Stimulated activated CD8-positive, alpha-beta memory T cell treated with anti-CD3 and anti-CD28 coated beads, Interleukin-4, amount 100 ng/mL, for 24 hours (primary cell): ENCODE measurements around the gene VPS54.
"Not testable (repeated sequence)": the region's sequence is repeated elsewhere in the genome, so short reads cannot be mapped to it uniquely, and the experiment has no call there.

Experiments used
- DNase-seq: peaks from one replicate; pipeline ENCODE4 v3.0.0-alpha.2; 2020; ENCODE audit warnings: low read depth

VPS54 gene

DNA sequence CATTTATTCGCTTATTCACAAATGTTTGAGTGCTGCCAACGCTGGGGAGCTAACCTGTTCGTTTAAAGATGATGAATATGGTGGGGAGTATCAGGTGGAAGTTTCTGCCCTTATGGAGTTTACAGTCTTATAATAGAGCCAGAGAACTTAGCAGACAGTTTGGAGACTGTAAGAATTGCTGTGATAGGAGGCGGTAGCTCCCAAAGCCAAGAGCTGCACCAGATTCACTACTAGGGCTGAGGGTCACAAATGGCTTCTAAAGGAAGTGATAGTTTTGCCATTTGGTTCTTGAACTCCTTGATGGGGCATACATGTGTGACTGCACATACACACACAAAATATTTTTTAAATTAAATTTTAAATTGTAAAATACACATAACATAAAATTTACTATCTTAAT is 148.5 kb downstream of the VPS54 start:
- no peak for DNase-seq

DNA sequence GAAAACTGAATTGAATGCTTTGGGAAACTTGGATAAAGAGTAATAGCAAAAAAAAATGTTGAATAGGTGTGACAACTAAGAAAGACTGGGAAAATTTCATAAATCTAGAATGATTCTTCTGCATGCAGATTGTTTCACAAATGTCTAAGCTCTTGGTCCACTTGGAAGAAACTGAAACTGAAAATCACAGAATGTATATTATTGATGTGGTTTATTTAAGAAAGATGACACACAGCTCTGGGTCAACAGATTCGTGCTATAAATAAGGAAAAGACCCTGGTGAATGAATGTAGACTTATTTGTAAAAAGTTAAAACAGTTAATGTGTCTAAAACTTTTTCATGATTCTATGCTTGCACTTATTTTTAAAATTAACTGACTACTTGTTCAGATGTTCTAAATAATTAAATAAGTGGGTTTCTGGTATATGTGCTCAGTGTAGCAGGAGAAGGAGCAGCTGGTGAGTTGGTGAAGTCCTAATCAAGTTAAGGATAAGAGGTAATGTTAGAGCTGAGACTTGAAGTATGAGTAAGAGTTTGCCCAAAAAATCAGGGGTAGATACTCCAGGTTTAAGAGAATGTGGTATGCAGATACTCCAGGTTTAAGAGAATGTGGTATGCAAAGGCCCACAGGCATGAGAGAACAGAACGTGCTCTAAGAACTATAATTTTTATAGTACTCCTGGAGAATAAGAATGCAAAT is 153.1 kb downstream of the VPS54 start:
- no peak for DNase-seq

DNA sequence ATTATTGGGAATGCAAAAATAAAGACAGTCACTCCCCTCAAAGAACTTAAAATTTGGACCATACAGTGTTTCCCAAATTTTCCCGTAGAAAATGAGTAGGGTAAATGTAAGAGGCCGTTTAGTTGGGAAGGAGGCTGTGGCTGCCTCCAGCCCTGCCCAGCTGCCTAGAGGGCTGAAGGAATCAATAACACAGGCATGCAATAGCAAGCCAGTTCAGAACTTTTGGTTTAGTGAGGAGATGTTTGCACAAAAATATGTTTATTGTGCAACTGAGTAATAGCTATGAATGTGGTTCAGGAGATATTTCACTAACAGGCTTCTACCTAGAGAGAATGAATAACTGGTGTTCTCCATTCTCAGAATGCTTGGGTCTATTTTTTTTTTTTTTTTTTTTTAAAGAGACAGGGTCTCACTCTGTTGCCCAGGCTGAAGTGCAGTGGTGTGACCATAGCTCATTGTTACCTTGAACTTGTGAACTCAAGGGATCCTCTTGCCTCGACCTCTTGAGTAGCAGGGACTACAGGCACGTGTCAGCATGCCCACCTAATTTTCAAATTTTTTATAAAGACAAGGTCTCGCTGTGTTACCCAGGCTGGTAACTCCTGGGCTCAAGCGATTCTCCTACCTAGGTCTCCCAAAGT is 153.9 kb downstream of the VPS54 start:
- no peak for DNase-seq

DNA sequence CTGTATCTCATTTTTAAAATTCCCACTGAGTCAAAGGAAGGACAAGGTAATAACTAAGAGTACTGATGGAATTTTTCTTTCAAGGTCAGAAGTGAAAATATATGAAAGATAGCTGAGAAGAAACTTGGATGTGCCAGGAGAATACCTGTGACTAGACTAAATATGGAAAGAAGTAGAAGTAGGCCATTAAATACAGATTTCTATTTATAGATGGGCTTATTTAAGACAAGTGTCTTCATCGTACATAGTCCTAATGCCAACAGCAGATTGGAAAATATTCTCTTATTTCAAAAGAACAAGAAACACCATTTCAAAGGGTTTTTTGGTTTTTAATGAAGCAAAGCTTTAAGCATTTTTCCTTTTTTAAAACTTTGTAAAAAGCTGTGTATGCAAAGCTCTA is 155.5 kb downstream of the VPS54 start:
- no peak for DNase-seq

DNA sequence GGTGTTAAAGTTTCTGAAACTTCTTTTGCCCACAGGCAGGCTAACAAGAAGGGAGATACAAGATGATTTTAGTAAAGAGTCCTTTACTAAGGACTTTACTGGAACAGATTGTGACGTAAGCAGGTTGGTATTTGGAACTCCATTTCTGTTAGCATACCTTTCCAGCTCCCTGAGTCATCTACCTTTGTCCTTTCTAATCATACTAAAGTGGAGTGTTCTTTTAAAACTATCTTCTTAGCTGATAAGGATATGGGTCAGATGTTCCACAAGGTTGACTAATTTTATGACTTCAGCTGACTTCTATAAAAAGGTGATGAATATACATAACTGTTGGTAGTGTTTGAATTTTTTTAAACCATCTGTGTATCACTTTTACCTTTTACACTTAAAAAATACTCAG is 156.4 kb downstream of the VPS54 start:
- no peak for DNase-seq

DNA sequence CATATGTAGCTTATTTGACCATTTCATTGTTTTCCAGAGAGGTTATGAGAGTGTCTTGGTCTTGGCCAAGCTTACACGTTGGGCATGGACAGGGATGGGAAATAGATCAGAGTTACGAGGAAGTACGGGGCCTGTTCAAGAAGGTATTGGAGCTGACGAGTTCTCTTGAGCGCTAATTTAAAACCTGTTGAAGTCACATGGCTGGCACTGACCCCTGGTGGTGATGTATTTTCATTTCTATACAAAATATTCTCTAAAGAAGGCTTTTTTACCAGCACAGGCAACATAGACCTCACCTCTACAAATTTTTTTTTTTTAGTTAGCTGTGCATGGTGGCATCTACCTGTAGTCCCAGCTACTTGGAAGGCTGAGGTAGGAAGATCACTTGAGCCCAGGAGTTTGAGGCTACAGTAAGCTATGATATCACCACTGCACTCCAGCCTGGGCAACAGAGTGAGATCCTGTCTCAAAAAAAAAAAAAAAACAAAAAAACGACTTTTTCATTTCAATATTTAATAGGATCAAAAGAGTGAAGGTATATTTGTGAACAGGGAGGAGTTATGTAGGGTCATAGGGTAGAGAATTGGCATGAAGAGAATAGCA is 157.9 kb downstream of the VPS54 start:
- peak; percentile 22 for DNase-seq

DNA sequence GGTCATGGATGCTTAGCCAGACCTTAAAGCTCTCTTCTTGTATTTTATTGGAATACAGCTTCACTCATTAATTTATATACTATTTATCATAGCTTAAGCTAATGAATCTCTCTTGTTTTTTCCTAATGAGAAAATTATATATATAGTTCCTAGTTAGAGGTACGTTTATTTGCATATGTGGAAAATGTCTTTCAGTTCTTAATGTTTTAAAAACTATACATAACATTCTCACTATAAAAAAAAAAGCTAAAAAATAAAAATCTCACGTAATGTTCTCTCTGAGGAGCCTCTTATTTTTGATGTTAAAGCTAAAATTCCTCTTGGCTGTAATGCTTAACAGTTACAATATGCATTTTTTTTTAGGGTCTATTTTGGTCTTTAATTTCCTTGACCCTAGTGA is 160.9 kb downstream of the VPS54 start:
- DNase-seq: no peak

DNA sequence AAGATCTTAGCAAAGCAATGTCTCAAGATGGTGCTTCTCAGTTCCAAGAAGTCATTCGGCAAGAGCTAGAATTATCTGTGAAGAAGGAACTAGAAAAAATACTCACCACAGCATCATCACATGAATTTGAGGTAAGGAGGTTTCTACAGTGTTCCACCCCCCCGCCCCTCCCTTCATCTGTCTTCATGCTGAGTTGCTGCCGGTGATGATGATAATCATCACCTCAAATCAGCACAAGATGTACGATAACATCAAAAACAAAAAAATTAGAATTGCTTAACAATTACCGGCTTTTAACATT is 163.0 kb downstream of the VPS54 start:
- DNase-seq: no peak

DNA sequence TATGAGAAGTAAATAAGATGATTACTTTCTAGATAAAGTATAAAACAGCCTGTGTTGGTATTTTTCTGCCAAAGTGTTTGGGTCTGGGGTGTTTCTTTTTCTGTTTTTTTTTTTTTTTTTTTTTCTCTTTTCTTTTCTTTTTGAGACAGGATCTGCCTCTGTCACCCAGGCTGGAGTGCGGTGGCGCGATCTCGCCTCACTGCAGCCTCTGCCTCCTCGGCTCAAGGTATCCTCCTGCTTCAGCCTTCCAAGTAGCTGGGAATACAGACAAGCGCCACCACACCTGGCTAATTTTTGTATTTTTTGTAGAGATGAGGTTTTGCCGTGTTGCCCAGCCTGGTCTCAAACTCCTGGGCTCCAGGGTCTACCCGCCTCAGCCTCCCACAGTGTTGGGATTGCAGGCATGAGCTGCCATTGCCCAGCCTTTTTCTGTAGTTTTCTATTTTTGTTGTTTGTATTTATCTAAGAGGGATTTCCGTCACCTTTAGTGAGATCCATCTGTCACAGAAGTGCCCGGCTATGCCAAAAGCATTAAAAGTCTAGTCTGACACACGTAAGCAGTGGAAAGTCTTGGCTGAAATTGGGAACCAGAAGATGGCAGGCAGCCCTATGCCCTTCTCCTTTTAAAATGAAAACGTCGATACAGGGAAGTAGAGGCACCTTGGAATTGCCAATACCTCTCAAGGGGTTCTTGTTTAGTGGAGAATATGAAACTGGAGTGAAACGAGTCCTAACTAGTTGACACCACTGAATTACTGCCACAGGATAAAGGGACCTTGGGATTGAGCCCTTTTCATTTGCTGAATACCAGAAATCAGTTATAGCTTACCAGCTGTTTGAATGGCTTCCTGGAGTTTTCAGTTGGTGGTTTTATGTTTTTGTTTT is 163.6 kb downstream of the VPS54 start:
- no peak for DNase-seq

DNA sequence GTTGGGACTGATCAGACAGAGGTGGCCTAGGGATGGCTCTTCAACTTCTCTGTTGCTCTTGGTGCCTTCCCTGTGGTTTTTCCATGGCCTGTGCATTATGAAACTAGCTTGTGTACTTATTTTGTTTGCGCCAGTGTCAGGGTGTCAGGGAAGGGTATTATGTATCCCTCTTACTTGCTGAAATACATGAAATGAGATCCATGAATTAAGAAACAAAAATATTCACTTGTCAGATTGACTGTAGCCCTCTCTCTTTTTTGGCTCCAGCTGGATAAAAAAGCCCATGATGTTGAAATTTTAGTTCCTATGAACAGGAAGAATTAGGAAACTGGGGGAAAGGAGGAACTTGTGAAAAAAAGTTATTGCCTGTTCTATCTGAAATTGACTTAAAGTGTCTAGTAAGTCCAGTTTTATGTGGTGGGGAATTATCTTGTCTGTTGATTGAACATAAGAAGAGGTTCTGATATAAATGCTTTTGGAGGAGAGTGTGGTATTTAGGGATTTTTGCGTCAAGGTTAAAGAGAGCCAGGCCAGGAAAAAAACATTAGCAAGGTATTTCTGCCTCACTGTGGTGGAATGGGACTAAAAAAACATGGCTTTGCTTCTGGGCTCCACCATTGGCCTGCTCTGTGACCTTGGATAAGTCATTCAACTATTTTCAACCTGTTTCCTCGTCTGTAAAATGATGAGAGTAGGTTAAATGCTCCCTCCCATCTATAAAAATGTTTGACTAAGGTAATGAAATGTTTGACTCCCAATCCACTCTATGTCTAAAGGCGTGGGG is 165.5 kb downstream of the VPS54 start:
- no peak for DNase-seq

DNA sequence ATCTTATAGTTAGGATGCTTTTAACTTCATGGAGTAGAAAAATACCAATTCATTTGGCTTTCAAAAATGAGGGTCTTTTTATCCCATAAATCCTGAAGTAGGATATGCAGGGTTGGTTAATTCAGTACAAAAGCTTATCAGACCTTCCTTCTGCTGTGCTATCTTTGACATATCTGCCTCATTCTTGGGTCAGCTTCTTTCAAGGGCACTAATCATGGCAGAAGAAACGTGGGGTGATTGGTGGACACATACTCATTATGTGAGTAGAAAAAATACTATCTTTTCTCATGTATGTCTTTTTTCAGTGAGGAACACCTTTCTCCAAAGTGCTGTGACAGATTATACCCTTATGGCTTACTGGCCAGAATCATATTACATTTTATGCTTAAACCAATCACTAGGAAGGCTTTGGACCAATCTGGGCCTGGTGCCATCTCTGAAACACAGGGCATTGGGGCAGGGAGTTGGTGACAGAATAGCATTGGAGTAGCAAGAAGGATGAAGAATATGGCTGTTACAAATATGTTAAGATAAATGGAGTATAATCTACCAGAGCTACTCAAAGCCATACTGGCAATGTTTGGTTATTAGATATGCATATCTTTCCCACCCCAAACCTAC is 167.4 kb downstream of the VPS54 start:
- no peak for DNase-seq

DNA sequence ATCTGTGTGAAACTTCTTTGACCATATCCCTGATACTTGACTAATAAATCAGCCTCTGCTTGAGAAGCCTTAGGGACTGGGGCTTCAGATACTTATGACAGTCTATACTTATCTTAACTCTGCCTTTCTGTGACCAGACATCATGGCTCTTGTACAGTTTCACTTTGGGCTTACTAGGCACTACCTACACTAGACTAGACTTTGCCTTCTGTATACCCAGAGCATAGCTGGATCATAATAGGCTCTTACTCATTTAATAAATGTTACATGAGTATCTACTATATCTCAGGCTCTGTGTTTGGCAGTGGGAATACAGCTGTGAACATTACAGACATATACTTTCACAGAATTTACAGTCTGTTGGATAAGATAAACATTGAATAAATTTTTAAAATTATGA is 168.6 kb downstream of the VPS54 start:
- no peak for DNase-seq

DNA sequence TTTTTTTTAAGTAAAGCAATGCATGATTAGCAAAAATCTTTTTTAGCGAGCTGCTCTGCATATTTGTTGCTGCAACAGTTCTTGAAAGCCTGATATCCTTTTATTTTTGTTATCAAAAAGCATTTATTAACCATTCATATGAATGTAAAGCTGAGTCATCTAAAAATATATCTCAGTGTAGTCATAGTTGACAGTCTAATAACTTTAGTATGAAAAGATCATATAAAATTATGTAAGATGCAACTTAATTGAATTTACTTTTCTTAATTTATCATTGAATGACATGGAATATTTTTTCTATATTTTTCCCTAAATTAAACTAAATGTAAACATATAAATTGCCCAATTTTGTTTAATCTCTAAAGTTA is 169.0 kb downstream of the VPS54 start:
- DNase-seq: no peak

DNA sequence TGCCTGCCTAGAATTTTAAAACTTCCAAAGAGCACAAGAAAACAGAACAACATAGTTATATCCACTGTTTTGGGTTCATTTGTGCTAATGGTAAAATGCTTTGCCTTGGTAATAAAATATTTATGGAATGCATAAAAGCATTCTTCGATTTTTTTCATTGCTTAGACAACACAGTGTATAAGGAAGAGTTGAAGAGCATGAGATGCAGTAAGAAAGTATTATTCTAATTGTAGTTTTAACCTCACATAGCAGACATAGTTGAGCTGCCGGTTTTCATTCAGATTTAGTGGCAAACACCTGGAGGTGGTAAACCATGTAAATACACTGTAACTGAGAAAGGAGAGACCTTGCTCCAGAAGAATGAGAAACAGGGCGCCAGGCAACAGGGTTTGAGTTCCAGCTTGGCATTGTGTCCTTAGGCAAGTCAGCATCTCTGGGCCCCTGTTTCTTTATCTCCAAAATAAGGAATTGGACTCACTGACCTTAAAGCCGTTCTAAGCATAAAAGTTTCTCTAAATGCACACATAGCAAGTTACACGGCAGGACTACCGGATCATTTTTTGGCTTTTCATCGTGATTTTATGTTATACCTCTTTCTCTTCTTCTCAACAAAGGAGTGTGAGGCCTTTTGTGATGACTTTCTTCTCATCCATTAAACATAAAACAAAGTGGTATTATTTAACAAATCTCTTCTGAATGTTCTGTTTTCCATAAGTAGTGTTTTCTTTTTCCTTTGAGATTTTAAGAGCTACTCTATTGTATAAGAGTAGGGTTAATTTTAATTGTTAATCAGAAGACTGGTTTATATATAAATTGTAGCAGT is 169.6 kb downstream of the VPS54 start:
- no peak for DNase-seq

DNA sequence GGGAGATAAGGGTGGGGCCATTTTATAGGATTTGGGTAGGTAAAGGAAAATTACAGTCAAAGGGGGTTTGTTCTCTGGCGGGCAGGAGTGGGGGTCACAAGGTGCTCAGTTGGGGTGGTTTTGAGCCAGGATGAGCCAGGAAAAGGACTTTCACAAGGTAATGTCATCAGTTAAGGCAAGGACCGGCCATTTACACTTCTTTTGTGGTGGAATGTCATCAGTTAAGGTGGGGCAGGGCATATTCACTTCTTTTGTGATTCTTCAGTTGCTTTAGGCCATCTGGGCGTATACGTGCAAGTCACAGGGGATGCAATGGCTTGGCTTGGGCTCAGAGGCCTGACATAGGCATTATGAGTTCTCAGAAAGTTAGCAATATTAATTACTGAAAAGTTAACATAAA is 171.7 kb downstream of the VPS54 start:
- not testable (repeated sequence) for DNase-seq

DNA sequence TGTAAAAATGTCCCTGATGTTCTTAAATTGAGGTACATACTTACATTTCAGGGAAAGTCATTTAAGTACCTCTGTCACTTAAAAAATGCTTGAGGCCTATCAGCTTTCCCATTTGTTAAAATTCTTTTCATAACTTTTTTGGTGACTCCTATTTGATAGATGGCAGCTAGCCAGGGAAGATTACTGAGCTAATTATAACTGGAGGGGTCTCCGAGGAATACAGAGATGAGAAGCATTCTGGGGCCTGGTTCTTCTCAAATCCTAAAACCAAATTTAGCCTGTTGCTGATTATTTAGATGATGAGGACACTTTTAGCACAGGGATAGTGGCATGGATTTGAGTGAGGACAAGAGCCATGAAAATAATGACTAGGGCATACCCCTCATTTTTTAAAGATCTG is 172.7 kb downstream of the VPS54 start:
- no peak for DNase-seq

DNA sequence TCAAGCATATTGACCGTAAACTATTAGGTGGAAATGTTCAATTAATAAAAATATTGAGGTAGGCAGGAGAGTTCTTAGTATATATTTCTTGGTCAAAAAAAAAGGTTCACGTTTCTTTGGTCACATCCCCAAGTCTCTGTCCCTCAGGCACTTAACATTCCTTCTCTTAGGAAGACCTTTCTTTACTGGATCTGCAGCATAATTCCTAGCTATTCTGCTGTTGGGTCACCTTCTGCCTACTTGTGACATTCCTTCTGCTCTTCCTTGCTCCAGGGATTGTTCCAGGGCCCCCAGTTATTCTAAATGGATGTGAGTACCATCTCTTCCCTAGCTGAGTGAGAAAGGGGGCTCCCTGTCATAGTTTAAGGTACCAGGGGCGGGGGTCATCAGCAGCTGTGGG is 173.4 kb downstream of the VPS54 start:
- no peak for DNase-seq

DNA sequence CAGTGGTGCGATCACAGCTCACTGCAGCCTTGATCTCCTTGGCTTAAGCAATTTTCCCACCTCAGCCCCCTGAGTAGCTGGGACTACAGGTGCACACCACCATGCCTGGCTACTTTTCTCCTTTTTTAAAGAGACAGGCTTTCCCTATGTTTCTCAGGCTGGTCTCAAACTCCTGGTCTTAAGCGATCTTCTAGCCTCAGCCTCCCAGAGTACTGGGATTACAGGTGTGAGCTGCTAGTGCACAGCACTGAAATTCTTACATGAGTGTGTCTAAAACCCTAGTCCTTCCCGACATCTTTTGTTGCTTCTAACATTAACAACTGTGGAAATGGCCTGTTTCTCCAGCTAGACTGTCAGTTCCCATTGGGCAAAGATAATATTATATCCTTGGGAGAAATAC is 174.6 kb downstream of the VPS54 start:
- DNase-seq: no peak

DNA sequence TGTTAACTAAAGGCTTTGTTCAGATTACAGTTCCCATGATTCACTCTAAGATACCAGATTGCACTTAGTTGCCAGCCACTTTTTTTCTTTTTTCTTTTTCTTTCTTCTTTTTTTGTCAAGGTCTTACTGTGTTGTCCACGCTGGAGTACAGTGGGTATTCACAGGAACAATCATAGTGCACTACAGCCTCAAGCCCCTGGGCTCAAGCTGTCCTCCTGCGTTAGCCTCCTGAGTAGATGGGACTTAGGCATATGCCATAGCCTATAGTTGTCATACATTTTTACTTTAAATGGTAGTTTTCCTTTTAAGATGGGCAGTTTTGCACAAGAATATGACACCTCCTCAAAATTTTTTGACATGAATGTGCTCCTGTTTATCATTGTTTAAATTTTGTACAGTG is 175.4 kb downstream of the VPS54 start:
- DNase-seq: no peak

DNA sequence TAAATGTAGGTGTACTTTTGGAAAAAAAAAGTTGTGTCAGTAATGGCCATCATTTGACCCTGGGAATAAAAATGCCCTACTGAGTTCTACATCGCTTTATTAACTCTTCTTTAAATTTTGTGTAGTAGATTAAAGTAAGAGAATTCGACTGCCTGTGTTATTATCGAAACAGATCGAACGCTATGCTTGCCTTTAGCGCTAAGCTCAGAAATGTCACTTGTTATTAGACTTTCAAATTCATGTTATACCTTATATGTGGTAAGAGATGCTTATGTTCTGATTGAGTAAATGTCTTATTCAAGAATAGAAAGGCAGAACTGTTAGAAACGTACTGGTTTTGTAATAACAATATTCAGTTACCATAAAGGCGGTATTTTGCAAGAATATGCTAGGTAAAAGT is 176.1 kb downstream of the VPS54 start:
- DNase-seq: no peak
